K562 (cell line): Measurements from ENCODE around the gene SEPTIN12. TPM values are rescaled to one million over a fixed set of nuclear protein-coding genes. Genes with fewer than 3 reads are reported as not detected.
A peak's percentile ranks its signal among the peaks of the same experiment; 100 is the strongest.

Experiments used
- ATAC-seq: fragments of 200-7000 bp; cut with Tn5 transposase; 3 replicates; pipeline ENCODE4 v1.9.1; 2020; ENCODE audit warnings: moderate library complexity
- BruUV-seq: library from RNA; stranded (reverse); fragments of 400-500 nt; replicated peaks from 2 replicates; lab custom pipeline; 2021; lab: Mats Ljungman, UMichigan
- CTCF ChIA-PET: fragments of 300-600 bp; formaldehyde crosslinking; extraction: SDS; loops from one replicate; lab custom pipeline; 2021; ENCODE audit warnings: low intra/inter-chr PET ratio; lab: Yijun Ruan, JAX
- POLR2A ChIA-PET: fragments of 300-600, 350-650 bp; sonication (Branson Sonifier 250); formaldehyde crosslinking; extraction: SDS; loops from one replicate; lab custom pipeline; 2021; ENCODE audit warnings: antibody characterized with exemption, inconsistent platforms; lab: Yijun Ruan, JAX
- DNase-seq, 4 experiments: peaks; one replicate each; pipeline versions ENCODE4 v3.0.0 to v3.0.0-alpha.2; 2011 to 2018; ENCODE audit warnings: low spot score in 3 of 4, mixed read lengths in 3 of 4; ENCODE audit errors: extremely low read depth in 1 of 4
- FAIRE-seq: peaks from 2 replicates; lab custom pipeline; 2011; peaks lifted over from hg19 to GRCh38; lab: Jason Lieb, UNC
- H2AFZ ChIP-seq: 2 replicates; pipeline ENCODE4 v1.6.0; 2011; ENCODE audit warnings: low read depth, low read length, control low read depth, inconsistent platforms
- H3K27ac ChIP-seq: fragments of 200-600 bp; 3 replicates; pipeline ENCODE4 v1.8.0; 2011; ENCODE audit warnings: low read depth, mild to moderate bottlenecking, control low read depth, inconsistent platforms, low read length, moderate library complexity, mixed read lengths; ENCODE audit errors: extremely low read depth
- H3K27me3 ChIP-seq, 2 experiments: fragments of 300-600 bp in 1 of 2; 2 replicates in 1 of 2; 3 replicates in 1 of 2; pipeline versions ENCODE4 v1.6.0 to v1.8.0; 2011; ENCODE audit warnings: inconsistent platforms in 2 of 2, low read length in 2 of 2, mild to moderate bottlenecking in 1 of 2, mixed read lengths in 1 of 2, moderate library complexity in 1 of 2; ENCODE audit not compliant: control insufficient read depth in 2 of 2, insufficient read depth in 2 of 2
- H3K36me3 ChIP-seq: fragments of 300-600 bp; 3 replicates; pipeline ENCODE4 v1.8.0; 2011; ENCODE audit warnings: mild to moderate bottlenecking, low read length, inconsistent platforms; ENCODE audit not compliant: control insufficient read depth, insufficient read depth
- H3K4me1 ChIP-seq, 2 experiments: fragments of 200-600 bp in 1 of 2; replicated peaks in 1 of 2; 2 replicates in 1 of 2; 3 replicates in 1 of 2; pipeline versions ENCODE4 v1.5.1 to v1.8.0; 2011; ENCODE audit warnings: inconsistent platforms in 2 of 2, low read length in 2 of 2, mild to moderate bottlenecking in 1 of 2, mixed read lengths in 1 of 2, moderate library complexity in 1 of 2; ENCODE audit not compliant: control insufficient read depth in 2 of 2, insufficient read depth in 2 of 2
- H3K4me2 ChIP-seq: 2 replicates; pipeline ENCODE4 v1.6.1; 2011; ENCODE audit warnings: low read length, control low read depth, inconsistent platforms, mixed read lengths; ENCODE audit not compliant: insufficient read depth
- H3K4me3 ChIP-seq: fragments of 200-600 bp; sonication (generic), shearing (Covaris generic); 2 replicates; pipeline ENCODE4 v1.5.1; 2016; ENCODE audit warnings: control low read depth, inconsistent platforms
- H3K79me2 ChIP-seq: fragments of 200-600 bp; 3 replicates; pipeline ENCODE4 v1.8.0; 2011; ENCODE audit warnings: low read length, inconsistent platforms; ENCODE audit not compliant: control insufficient read depth, insufficient read depth
- H3K9ac ChIP-seq, 2 experiments: 2 replicates each; pipeline versions ENCODE4 v1.6.0 to v1.6.1; 2011; ENCODE audit warnings: low read depth in 2 of 2, low read length in 2 of 2, control low read depth in 1 of 2, inconsistent platforms in 1 of 2, mild to moderate bottlenecking in 1 of 2, mixed read lengths in 1 of 2; ENCODE audit not compliant: insufficient read depth in 1 of 2
- H3K9me1 ChIP-seq: one replicate; pipeline ENCODE4 v1.6.0; 2011; ENCODE audit warnings: inconsistent platforms, mild to moderate bottlenecking, low read length, moderate library complexity; ENCODE audit not compliant: control insufficient read depth, insufficient read depth
- H3K9me3 ChIP-seq: replicated peaks from 2 replicates; pipeline ENCODE4 v1.5.1; 2011; ENCODE audit warnings: low read depth, low read length, inconsistent platforms; ENCODE audit not compliant: control insufficient read depth, insufficient read depth
- H4K20me1 ChIP-seq: replicated peaks from 2 replicates; pipeline ENCODE4 v1.6.1; 2011; ENCODE audit warnings: low read length, inconsistent platforms, mixed read lengths; ENCODE audit not compliant: control insufficient read depth, insufficient read depth
- ARID1B ChIP-seq: fragments of 450-650 bp; IDR thresholded peaks from 2 replicates; pipeline ENCODE4 v1.6.1; 2016; ENCODE audit warnings: antibody characterized with exemption, mild to moderate bottlenecking, inconsistent platforms
- DIDO1 ChIP-seq: fragments of 450-650 bp; IDR thresholded peaks from 2 replicates; pipeline ENCODE4 v1.6.1; 2016; ENCODE audit warnings: low read depth, missing biosample characterization, missing genetic modification characterization
- LCOR ChIP-seq: sonication (generic); formaldehyde crosslinking; IDR thresholded peaks from 2 replicates; pipeline ENCODE4 v1.8.0; 2022; ENCODE audit warnings: mild to moderate bottlenecking, missing genetic modification reagents
- MCM7 ChIP-seq, 2 experiments: fragments of 450-650 bp; IDR thresholded peaks; 2 replicates each; pipeline ENCODE4 v1.6.1; 2016 to 2018
- MIER1 ChIP-seq: fragments of 450-650 bp; IDR thresholded peaks from 2 replicates; pipeline ENCODE4 v1.6.1; 2016; ENCODE audit warnings: antibody characterized with exemption, mild to moderate bottlenecking, low read depth
- NFE2 ChIP-seq: IDR thresholded peaks from 2 replicates; pipeline ENCODE4 v1.6.1; 2014; ENCODE audit warnings: antibody characterized with exemption, low read depth
- RBM14 ChIP-seq: fragments of 200-400 bp; formaldehyde crosslinking; IDR thresholded peaks from 2 replicates; pipeline ENCODE4 v1.6.1; 2018; ENCODE audit warnings: low read depth, mild to moderate bottlenecking, low read length, moderate library complexity, borderline replicate concordance; ENCODE audit not compliant: insufficient read depth
- RCOR1 ChIP-seq, 2 experiments: IDR thresholded peaks; 2 replicates each; pipeline ENCODE4 v1.6.1; 2012; ENCODE audit warnings: low read depth in 2 of 2, low read length in 2 of 2, borderline replicate concordance in 1 of 2, improper control_type of control experiment in 1 of 2
- RFX5 ChIP-seq: IDR thresholded peaks from 2 replicates; pipeline ENCODE4 v1.6.1; 2011; ENCODE audit warnings: low read depth, mild to moderate bottlenecking, improper control_type of control experiment, low read length
- SIRT6 ChIP-seq: IDR thresholded peaks from one replicate; pipeline ENCODE4 v1.6.1; 2012; ENCODE audit warnings: low read depth, mild to moderate bottlenecking, control low read depth, inconsistent platforms, low read length, moderate library complexity
- TAL1 ChIP-seq: fragments of 450-650 bp; IDR thresholded peaks from 2 replicates; pipeline ENCODE4 v1.6.1; 2016; ENCODE audit warnings: mild to moderate bottlenecking
- ZBTB17 ChIP-seq: fragments of 450-650 bp; formaldehyde crosslinking; IDR thresholded peaks from 2 replicates; pipeline ENCODE4 v1.4.0; 2020; ENCODE audit warnings: mild to moderate bottlenecking
- ZNF217 ChIP-seq: sonication (generic); formaldehyde crosslinking; IDR thresholded peaks from 2 replicates; pipeline ENCODE4 v1.8.0; 2022; ENCODE audit warnings: mild to moderate bottlenecking, missing genetic modification reagents
- ZNF436 ChIP-seq: fragments of 250-450, 450-650 bp; sonication (Bioruptor Pico); formaldehyde crosslinking; IDR thresholded peaks from 2 replicates; pipeline ENCODE4 v1.7.0; 2020; ENCODE audit warnings: mild to moderate bottlenecking
- ZNF551 ChIP-seq: fragments of 250-450 bp; sonication (Bioruptor Pico); IDR thresholded peaks from 2 replicates; pipeline ENCODE4 v1.5.0; 2021; ENCODE audit warnings: mild to moderate bottlenecking, moderate library complexity
- WGBS: fragments of 100-300 bp; shearing (Covaris generic); methylation state at CpG from one replicate; pipeline ENCODE4 v1.1.6; 2016; ENCODE audit warnings: low coverage, mixed read lengths; ENCODE audit not compliant: insufficient coverage; ENCODE audit errors: missing lambda C conversion rate; 5-methylcytosine and 5-hydroxymethylcytosine counted together
- in situ Hi-C: fragments of 300-500 bp; cut with MboI; formaldehyde crosslinking; loops from 4 replicates; pipeline ENCODE4 v1.15.0; 2018; ENCODE audit warnings: inconsistent platforms, mixed read lengths
- intact Hi-C: fragments of 100-400 bp; cut with micrococcal nuclease; formaldehyde crosslinking; loops from 2 replicates; pipeline ENCODE4 v1.14.2; 2022
- polyA plus RNA-seq, 8 experiments: library from polyadenylated mRNA; depleted of rRNA in 4 of 8; stranded (reverse) in 5 of 8; unstranded in 3 of 8; fragments of >200 nt; fragmentation: Nextera tagmentation in 2 of 8; fragmentation: Illumina TruSeq in 1 of 8; extraction: Ambion mirVana in 2 of 8; extraction: Trizol in 1 of 8; gene quantifications; 2 replicates each; pipeline versions ENCODE4 v1.2.1 to v1.2.3, GENCODE V29; 2011 to 2014; ENCODE audit warnings: inconsistent platforms in 1 of 8, missing spikeins in 1 of 8
- total RNA-seq, 7 experiments: library from RNA; depleted of rRNA in 6 of 7; stranded (reverse); fragments of >200 nt in 6 of 7; fragmentation: Illumina TruSeq in 2 of 7; extraction: Trizol in 2 of 7; gene quantifications; 2 replicates each; pipeline versions ENCODE4 v1.2.1 to v1.2.3, GENCODE V29; 2011 to 2021; ENCODE audit warnings: low replicate concordance in 1 of 7
- TF ChIP-seq, protein P1 (sequence below): fragments of 250-450 bp; sonication (Bioruptor Pico); IDR thresholded peaks from 2 replicates; pipeline ENCODE4 v1.6.1; 2021; ENCODE audit warnings: mild to moderate bottlenecking
- TF ChIP-seq, protein P2 (sequence below): fragments of 250-450 bp; sonication (Bioruptor Pico); IDR thresholded peaks from 2 replicates; pipeline ENCODE4 v1.5.0; 2020; ENCODE audit warnings: mild to moderate bottlenecking, borderline replicate concordance
- TF ChIP-seq, protein P3 (sequence below): sonication (generic); formaldehyde crosslinking; IDR thresholded peaks from 2 replicates; pipeline ENCODE4 v1.8.1; 2023; ENCODE audit warnings: mild to moderate bottlenecking, missing genetic modification reagents

Gene SEPTIN12
- total and polyA plus RNA-seq, 9 of the 15 experiments (the other 6 are each of a cell fraction or from before 2014, with no cell fraction given): not detected

DNA sequence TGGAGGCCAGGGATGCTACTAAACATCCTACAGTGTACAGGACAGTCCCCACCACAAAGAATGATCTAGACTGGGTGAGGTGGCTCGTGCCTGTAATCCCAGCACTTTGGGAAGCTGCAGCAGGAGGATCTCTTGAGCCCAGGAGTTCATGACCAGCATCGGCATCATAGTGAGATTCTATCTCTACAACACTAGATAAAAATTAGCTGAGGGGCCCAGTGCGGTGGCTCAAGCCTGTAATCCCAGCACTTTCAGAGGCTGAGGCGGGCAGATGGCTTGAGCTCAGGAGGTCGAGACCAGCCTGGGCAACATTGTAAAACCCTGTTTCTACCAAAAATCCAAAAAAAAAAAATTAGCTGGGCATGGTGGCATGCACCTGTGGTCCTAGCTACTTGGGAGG lies 15.8 kb downstream of the SEPTIN12 start:
- no peak overlapping the region for H2AFZ ChIP-seq
- no peaks in the 10 kb centered on the region for H3K9me3 ChIP-seq
- WGBS: 41% methylated on average over 5 of the region's 5 CpGs
- no TSS peak for BruUV-seq
- intact Hi-C loops (no loop called here), in situ Hi-C loops (no loop called here)
- ChIA-PET POLR2A (no interaction called here), CTCF (no interaction called here)
- H3K9ac ChIP-seq: peak overlapping the region in 1 of 2 experiments; percentile 17; a peak in 1 of 4 replicates
- ATAC-seq (no peak), DNase-seq (no peak), FAIRE-seq (no peak)
- no peak overlapping the region for H3K27ac ChIP-seq
- TF ChIP-seq MIER1: no peak
- no peak for TF ChIP-seq TAL1
- no peak for TF ChIP-seq MCM7 (IDR thresholded peaks at IDR 0.05)
- TF ChIP-seq, protein P1, sequence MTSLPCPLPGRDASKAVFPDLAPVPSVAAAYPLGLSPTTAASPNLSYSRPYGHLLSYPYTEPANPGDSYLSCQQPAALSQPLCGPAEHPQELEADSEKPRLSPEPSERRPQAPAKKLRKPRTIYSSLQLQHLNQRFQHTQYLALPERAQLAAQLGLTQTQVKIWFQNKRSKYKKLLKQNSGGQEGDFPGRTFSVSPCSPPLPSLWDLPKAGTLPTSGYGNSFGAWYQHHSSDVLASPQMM (CRISPR knock-in tag): no peak
- no peak for TF ChIP-seq ZNF551 (CRISPR knock-in tag)
- no peak for TF ChIP-seq ZBTB17
- no peak for TF ChIP-seq RBM14
- no peak for TF ChIP-seq RFX5
- TF ChIP-seq RCOR1 (IDR thresholded peaks at IDR 0.05; ENCODE audit: borderline replicate concordance in 1 of 2, low read depth in 2 of 2, low read length in 2 of 2): no peak
- TF ChIP-seq, protein P2, sequence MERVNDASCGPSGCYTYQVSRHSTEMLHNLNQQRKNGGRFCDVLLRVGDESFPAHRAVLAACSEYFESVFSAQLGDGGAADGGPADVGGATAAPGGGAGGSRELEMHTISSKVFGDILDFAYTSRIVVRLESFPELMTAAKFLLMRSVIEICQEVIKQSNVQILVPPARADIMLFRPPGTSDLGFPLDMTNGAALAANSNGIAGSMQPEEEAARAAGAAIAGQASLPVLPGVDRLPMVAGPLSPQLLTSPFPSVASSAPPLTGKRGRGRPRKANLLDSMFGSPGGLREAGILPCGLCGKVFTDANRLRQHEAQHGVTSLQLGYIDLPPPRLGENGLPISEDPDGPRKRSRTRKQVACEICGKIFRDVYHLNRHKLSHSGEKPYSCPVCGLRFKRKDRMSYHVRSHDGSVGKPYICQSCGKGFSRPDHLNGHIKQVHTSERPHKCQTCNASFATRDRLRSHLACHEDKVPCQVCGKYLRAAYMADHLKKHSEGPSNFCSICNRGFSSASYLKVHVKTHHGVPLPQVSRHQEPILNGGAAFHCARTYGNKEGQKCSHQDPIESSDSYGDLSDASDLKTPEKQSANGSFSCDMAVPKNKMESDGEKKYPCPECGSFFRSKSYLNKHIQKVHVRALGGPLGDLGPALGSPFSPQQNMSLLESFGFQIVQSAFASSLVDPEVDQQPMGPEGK (CRISPR knock-in tag): no peak
- no peak for TF ChIP-seq LCOR (CRISPR knock-in tag)
- no peak for TF ChIP-seq DIDO1
- no peak for TF ChIP-seq NFE2
- TF ChIP-seq, protein P3, sequence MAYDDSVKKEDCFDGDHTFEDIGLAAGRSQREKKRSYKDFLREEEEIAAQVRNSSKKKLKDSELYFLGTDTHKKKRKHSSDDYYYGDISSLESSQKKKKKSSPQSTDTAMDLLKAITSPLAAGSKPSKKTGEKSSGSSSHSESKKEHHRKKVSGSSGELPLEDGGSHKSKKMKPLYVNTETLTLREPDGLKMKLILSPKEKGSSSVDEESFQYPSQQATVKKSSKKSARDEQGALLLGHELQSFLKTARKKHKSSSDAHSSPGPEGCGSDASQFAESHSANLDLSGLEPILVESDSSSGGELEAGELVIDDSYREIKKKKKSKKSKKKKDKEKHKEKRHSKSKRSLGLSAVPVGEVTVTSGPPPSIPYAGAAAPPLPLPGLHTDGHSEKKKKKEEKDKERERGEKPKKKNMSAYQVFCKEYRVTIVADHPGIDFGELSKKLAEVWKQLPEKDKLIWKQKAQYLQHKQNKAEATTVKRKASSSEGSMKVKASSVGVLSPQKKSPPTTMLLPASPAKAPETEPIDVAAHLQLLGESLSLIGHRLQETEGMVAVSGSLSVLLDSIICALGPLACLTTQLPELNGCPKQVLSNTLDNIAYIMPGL: no peak
- TF ChIP-seq ZNF217 (CRISPR knock-in tag): no peak
- TF ChIP-seq ZNF436 (CRISPR knock-in tag): no peak
- no peak for TF ChIP-seq ARID1B
- TF ChIP-seq SIRT6: no peak
- H3K79me2 ChIP-seq: no peaks in the 10 kb centered on the region
- no peaks in the 10 kb centered on the region for H3K27me3 ChIP-seq
- H4K20me1 ChIP-seq: no peaks in the 10 kb centered on the region
- no peak overlapping the region for H3K4me2 ChIP-seq
- H3K4me3 ChIP-seq: no peak overlapping the region
- peaks cover 16 to 23% of the 10 kb centered on the region in 2 experiments for H3K4me1 ChIP-seq
- no peaks in the 10 kb centered on the region for H3K9me1 ChIP-seq
- H3K36me3 ChIP-seq: no peaks in the 10 kb centered on the region
